Stimulated activated CD8-positive, alpha-beta memory T cell treated with anti-CD3 and anti-CD28 coated beads, Interleukin-15, amount 100 ng/mL, for 4 hours (primary cell): ENCODE data around the gene MCF2L.

Experiments used
- DNase-seq, 2 donors: peaks; one replicate each; pipeline ENCODE4 v3.0.0-alpha.2; 2020; ENCODE audit warnings: low read depth in 2 of 2

The MCF2L gene

GRCh38 chr13:113084094-113084942 is 115.3 kb downstream of the MCF2L start:
- DNase-seq = no peak

- DNase-seq = no peak
Observed at GRCh38 chr13:113084943-113085540, 116.0 kb downstream of the MCF2L start.

- no peak for DNase-seq
Observed at GRCh38 chr13:113086031-113086750, 117.2 kb downstream of the MCF2L start.

- no peak for DNase-seq
Observed at GRCh38 chr13:113086991-113087922, 118.2 kb downstream of the MCF2L start.

GRCh38 chr13:113087923-113088690 is 119.1 kb downstream of the MCF2L start:
- DNase-seq = no peak

- DNase-seq = no peak
Observed at GRCh38 chr13:113088691-113089020, 119.6 kb downstream of the MCF2L start.

GRCh38 chr13:113089693-113090414 is 120.8 kb downstream of the MCF2L start:
- DNase-seq = no peak

GRCh38 chr13:113090415-113090770 is 121.4 kb downstream of the MCF2L start:
- no peak for DNase-seq

GRCh38 chr13:113090806-113091205 is 121.8 kb downstream of the MCF2L start:
- DNase-seq = no peak

GRCh38 chr13:113091211-113091771 is 122.3 kb downstream of the MCF2L start:
- DNase-seq = no peak

- no peak for DNase-seq
Observed at GRCh38 chr13:113091891-113092775, 123.1 kb downstream of the MCF2L start.

- DNase-seq = no peak
Observed at GRCh38 chr13:113092776-113093579, 124.0 kb downstream of the MCF2L start.

GRCh38 chr13:113093580-113094409 is 124.8 kb downstream of the MCF2L start:
- no peak for DNase-seq

GRCh38 chr13:113094410-113094800 is 125.4 kb downstream of the MCF2L start:
- no peak for DNase-seq

- DNase-seq = no peak
Observed at GRCh38 chr13:113095146-113096051, 126.4 kb downstream of the MCF2L start.

- DNase-seq = no peak
Observed at GRCh38 chr13:113096052-113096744, 127.2 kb downstream of the MCF2L start.
